HCT116 (cell line): ENCODE data around the gene MAL. TPM values are rescaled to one million over a fixed set of nuclear protein-coding genes. Genes with fewer than 3 reads are reported as not detected.
"Not testable (repeated sequence)": the region's sequence is repeated elsewhere in the genome, so short reads cannot be mapped to it uniquely, and the experiment has no call there.

Experiments used
- ATAC-seq: fragments of 200-7000 bp; cut with Tn5 transposase; 2 replicates; pipeline ENCODE4 v1.9.1; 2020; ENCODE audit warnings: mild to moderate bottlenecking, moderate library complexity
- BruUV-seq: library from RNA; stranded (reverse); fragments of 400-500 nt; replicated peaks from 2 replicates; lab custom pipeline; 2021; lab: Mats Ljungman, UMichigan
- CTCF ChIA-PET: fragments of 300-600 bp; sonication (Branson Sonifier 250); formaldehyde crosslinking; loops from one replicate; lab custom pipeline; 2021; ENCODE audit warnings: antibody characterized with exemption; lab: Charles Lee
- POLR2A ChIA-PET: fragments of 300-600, 350-600 bp; sonication (Branson Sonifier 250); formaldehyde crosslinking; loops from one replicate; lab custom pipeline; 2021; ENCODE audit warnings: antibody characterized with exemption; lab: Charles Lee
- RAD21 ChIA-PET, 2 experiments: fragments of 300-600 bp; sonication (Branson Sonifier 250); formaldehyde crosslinking; loops; one replicate each; lab custom pipeline; 2023; ENCODE audit warnings: low total read pairs in 2 of 2; ENCODE audit not compliant: uncharacterized antibody in 2 of 2, unreplicated experiment in 2 of 2, low non-redundant PET in 1 of 2; lab: Charles Lee
- DNase-seq: peaks from one replicate; pipeline ENCODE4 v3.0.0-alpha.2; 2010; ENCODE audit warnings: low read depth, low spot score
- H2AFZ ChIP-seq: fragments of 200-600 bp; shearing (Covaris generic), sonication (generic); 2 replicates; pipeline ENCODE4 v1.6.1; 2017; ENCODE audit warnings: low read depth, mixed run types, mixed read lengths, antibody characterized with exemption, low read length; ENCODE audit not compliant: poor library complexity, severe bottlenecking
- H3K27ac ChIP-seq: 2 replicates; pipeline ENCODE4 v1.5.1; 2012; ENCODE audit warnings: low read depth, low read length
- H3K27me3 ChIP-seq: fragments of 200-600 bp; sonication (generic); 2 replicates; pipeline ENCODE4 v1.6.1; 2016; ENCODE audit warnings: mixed run types, low read length, mixed read lengths; ENCODE audit not compliant: insufficient read depth
- H3K36me3 ChIP-seq, 2 experiments: fragments of 200-500 bp in 1 of 2; fragments of 200-600 bp in 1 of 2; sonication (Bioruptor generic) in 1 of 2; sonication (generic) in 1 of 2; 2 replicates each; pipeline versions ENCODE4 v1.5.1 to v1.6.1; 2014 to 2016; ENCODE audit warnings: low read length in 2 of 2, inconsistent platforms in 1 of 2, mixed read lengths in 1 of 2, mixed run types in 1 of 2; ENCODE audit not compliant: insufficient read depth in 2 of 2, control insufficient read depth in 1 of 2
- H3K4me1 ChIP-seq, 2 experiments: fragments of 200-600 bp in 1 of 2; sonication (generic) in 1 of 2; 2 replicates each; pipeline versions ENCODE4 v1.5.1 to v1.6.1; 2012 to 2017; ENCODE audit warnings: low read length in 2 of 2, inconsistent platforms in 1 of 2, mild to moderate bottlenecking in 1 of 2, mixed read lengths in 1 of 2, mixed run types in 1 of 2, moderate library complexity in 1 of 2; ENCODE audit not compliant: insufficient read depth in 2 of 2, control insufficient read depth in 1 of 2
- H3K4me2 ChIP-seq: fragments of 200-600 bp; sonication (generic); 2 replicates; pipeline ENCODE4 v1.6.1; 2017; ENCODE audit warnings: mixed run types, low read length, mixed read lengths
- H3K4me3 ChIP-seq, 2 experiments: fragments of 200-600 bp in 1 of 2; sonication (generic) in 1 of 2; replicated peaks in 1 of 2; 2 replicates each; pipeline ENCODE4 v1.5.1; 2011 to 2016; ENCODE audit warnings: low read length in 2 of 2, control low read depth in 1 of 2, low read depth in 1 of 2, mild to moderate bottlenecking in 1 of 2, mixed read lengths in 1 of 2, mixed run types in 1 of 2
- H3K79me2 ChIP-seq: fragments of 200-600 bp; sonication (generic); 2 replicates; pipeline ENCODE4 v1.6.1; 2017; ENCODE audit warnings: mild to moderate bottlenecking, mixed run types, low read length, moderate library complexity, mixed read lengths; ENCODE audit not compliant: insufficient read depth
- H3K9ac ChIP-seq: fragments of 200-600 bp; sonication (generic); 2 replicates; pipeline ENCODE4 v1.6.1; 2016; ENCODE audit warnings: low read length, mixed read lengths
- H3K9me2 ChIP-seq: fragments of 200-600 bp; sonication (generic), shearing (Covaris generic); 2 replicates; pipeline ENCODE4 v1.6.1; 2017; ENCODE audit warnings: mixed run types, mild to moderate bottlenecking, moderate library complexity; ENCODE audit not compliant: insufficient read depth
- H3K9me3 ChIP-seq, 2 experiments: fragments of 200-500 bp in 1 of 2; fragments of 200-600 bp in 1 of 2; sonication (Bioruptor generic) in 1 of 2; sonication (generic) in 1 of 2; 2 replicates each; pipeline ENCODE4 v1.6.1; 2014 to 2017; ENCODE audit warnings: low read length in 2 of 2, mixed read lengths in 2 of 2, inconsistent platforms in 1 of 2, low read depth in 1 of 2, mild to moderate bottlenecking in 1 of 2, mixed run types in 1 of 2, moderate library complexity in 1 of 2; ENCODE audit not compliant: control insufficient read depth in 1 of 2, insufficient read depth in 1 of 2
- H4K20me1 ChIP-seq: fragments of 200-600 bp; sonication (generic), shearing (Covaris generic); 2 replicates; pipeline ENCODE4 v1.6.1; 2017; ENCODE audit warnings: mixed run types, mild to moderate bottlenecking, moderate library complexity; ENCODE audit not compliant: insufficient read depth
- CBX3 ChIP-seq: IDR thresholded peaks from 2 replicates; pipeline ENCODE4 v1.6.1; 2012; ENCODE audit warnings: low read depth
- CEBPB ChIP-seq: IDR thresholded peaks from 2 replicates; pipeline ENCODE4 v1.6.1; 2012; ENCODE audit warnings: low read depth
- EGR1 ChIP-seq: IDR thresholded peaks from 2 replicates; pipeline ENCODE4 v1.6.1; 2012; ENCODE audit warnings: low read depth
- ELF1 ChIP-seq: IDR thresholded peaks from 2 replicates; pipeline ENCODE4 v1.6.1; 2012; ENCODE audit warnings: low read depth, borderline replicate concordance
- FOSL1 ChIP-seq: IDR thresholded peaks from 2 replicates; pipeline ENCODE4 v1.6.1; 2012; ENCODE audit warnings: low read depth
- JUND ChIP-seq: IDR thresholded peaks from 2 replicates; pipeline ENCODE4 v1.6.1; 2012
- MAX ChIP-seq: IDR thresholded peaks from 2 replicates; pipeline ENCODE4 v1.6.1; 2012
- POLR2A ChIP-seq: IDR thresholded peaks from 2 replicates; pipeline ENCODE4 v1.7.0; 2011; ENCODE audit warnings: borderline replicate concordance; ENCODE audit not compliant: insufficient read depth, insufficient read length; ENCODE audit errors: extremely low read depth
- REST ChIP-seq: IDR thresholded peaks from 2 replicates; pipeline ENCODE4 v1.6.1; 2012; ENCODE audit warnings: low read depth
- ZBTB33 ChIP-seq: IDR thresholded peaks from 2 replicates; pipeline ENCODE4 v1.6.1; 2011; ENCODE audit warnings: mild to moderate bottlenecking, low read length, moderate library complexity; ENCODE audit not compliant: insufficient replicate concordance; ENCODE audit errors: extremely low read depth
- intact Hi-C: fragments of 100-400 bp; cut with micrococcal nuclease; formaldehyde crosslinking; loops from 2 replicates; pipeline ENCODE4 v1.10.0; 2022
- total RNA-seq: library from RNA; stranded (reverse); gene quantifications from one replicate; pipeline ENCODE4 v1.2.1, GENCODE V29; 2021; ENCODE audit not compliant: unreplicated experiment

MAL gene
- total RNA-seq, 1 experiment from 2014 or later, result not detected

- POLR2A ChIA-PET, result no interaction called here
- Histone ChIP-seq H3K9ac (no peak overlapping the region), H3K4me1 (no peaks in the 10 kb centered on the region), H2AFZ (no peak overlapping the region), H3K27me3 (no peaks in the 10 kb centered on the region), H3K79me2 (no peaks in the 10 kb centered on the region), H3K9me2 (no peaks in the 10 kb centered on the region), H3K27ac (no peak overlapping the region), H3K4me3 (no peak overlapping the region), H3K4me2 (no peak overlapping the region), H4K20me1 (no peaks in the 10 kb centered on the region), H3K36me3 (no peaks in the 10 kb centered on the region), H3K9me3 (no peaks in the 10 kb centered on the region)
- no TSS peak for BruUV-seq
- intact Hi-C loops, result no loop called here
- CTCF ChIA-PET, result no interaction called here
- RAD21 ChIA-PET, result no interaction called here
- TF ChIP-seq FOSL1 (no peak), CEBPB (no peak), REST (no peak), ELF1 (no peak), EGR1 (no peak), POLR2A (no peak), ZBTB33 (no peak), CBX3 (no peak), JUND (no peak), MAX (no peak)
- ATAC-seq, result no peak
- DNase-seq, result no peak
Measured at GRCh38 chr2:95037384-95037839, 11.9 kb downstream of the MAL start.

GRCh38 chr2:95037841-95038585, 12.5 kb downstream of the MAL start:
- H2AFZ ChIP-seq, BruUV-seq, POLR2A ChIA-PET, H3K79me2 ChIP-seq, RAD21 ChIA-PET, H3K4me1 ChIP-seq, H3K9me2 ChIP-seq, DNase-seq, H3K9me3 ChIP-seq, H3K9ac ChIP-seq, H3K4me3 ChIP-seq, H3K27ac ChIP-seq, H3K27me3 ChIP-seq, H3K4me2 ChIP-seq, H3K36me3 ChIP-seq, CTCF ChIA-PET, intact Hi-C loops, ATAC-seq, H4K20me1 ChIP-seq: not testable (repeated sequence)
